Uterus (tissue), 2 donors: ENCODE results near the gene TET2.

Source experiments
- POLR2A ChIP-seq, 2 donors: fragments of 450-650 bp; IDR thresholded peaks; one replicate each; pipeline ENCODE4 v1.6.1; 2016; ENCODE audit warnings: antibody characterized with exemption in 2 of 2, mild to moderate bottlenecking in 1 of 2, moderate library complexity in 1 of 2
- TF ChIP-seq, protein P1 (sequence below), 4 experiments: fragments of 200-600 bp in 2 of 4; fragments of 450-650 bp in 2 of 4; sonication (generic) in 2 of 4; IDR thresholded peaks; one replicate each; pipeline ENCODE4 v1.5.1; 2016 to 2019; ENCODE audit warnings: antibody characterized with exemption in 4 of 4, mild to moderate bottlenecking in 2 of 4, moderate library complexity in 1 of 4

DNA sequence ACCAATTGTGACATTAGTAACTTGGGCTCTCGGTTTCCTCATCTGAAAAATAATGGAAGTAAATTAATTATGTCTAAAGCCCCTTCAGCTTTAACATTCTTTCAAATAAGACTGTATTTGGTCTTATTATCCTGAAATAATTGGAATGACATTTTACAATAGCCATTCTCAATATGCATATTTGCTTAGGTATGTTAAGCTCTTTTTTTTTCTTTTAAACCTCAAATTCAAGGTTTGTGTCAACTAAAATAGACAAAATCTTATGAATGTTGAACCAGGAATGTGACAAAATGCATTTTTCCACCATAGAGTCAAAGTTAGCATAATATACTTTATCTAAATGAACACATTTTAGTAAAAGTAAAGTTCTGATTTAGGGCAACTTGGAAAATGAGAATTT is 34.4 kb upstream of the TET2 start:
- TF ChIP-seq, protein P1, sequence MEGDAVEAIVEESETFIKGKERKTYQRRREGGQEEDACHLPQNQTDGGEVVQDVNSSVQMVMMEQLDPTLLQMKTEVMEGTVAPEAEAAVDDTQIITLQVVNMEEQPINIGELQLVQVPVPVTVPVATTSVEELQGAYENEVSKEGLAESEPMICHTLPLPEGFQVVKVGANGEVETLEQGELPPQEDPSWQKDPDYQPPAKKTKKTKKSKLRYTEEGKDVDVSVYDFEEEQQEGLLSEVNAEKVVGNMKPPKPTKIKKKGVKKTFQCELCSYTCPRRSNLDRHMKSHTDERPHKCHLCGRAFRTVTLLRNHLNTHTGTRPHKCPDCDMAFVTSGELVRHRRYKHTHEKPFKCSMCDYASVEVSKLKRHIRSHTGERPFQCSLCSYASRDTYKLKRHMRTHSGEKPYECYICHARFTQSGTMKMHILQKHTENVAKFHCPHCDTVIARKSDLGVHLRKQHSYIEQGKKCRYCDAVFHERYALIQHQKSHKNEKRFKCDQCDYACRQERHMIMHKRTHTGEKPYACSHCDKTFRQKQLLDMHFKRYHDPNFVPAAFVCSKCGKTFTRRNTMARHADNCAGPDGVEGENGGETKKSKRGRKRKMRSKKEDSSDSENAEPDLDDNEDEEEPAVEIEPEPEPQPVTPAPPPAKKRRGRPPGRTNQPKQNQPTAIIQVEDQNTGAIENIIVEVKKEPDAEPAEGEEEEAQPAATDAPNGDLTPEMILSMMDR (IDR thresholded peaks at IDR 0.05), result no peak
- no peak for TF ChIP-seq POLR2A (IDR thresholded peaks at IDR 0.05)
